Ishikawa (cell line): ENCODE results near the gene TBX2.

Experiments used
- CEBPB ChIP-seq: IDR thresholded peaks from 2 replicates; pipeline ENCODE4 v1.6.1; 2012
- CREB1 ChIP-seq: IDR thresholded peaks from 2 replicates; pipeline ENCODE4 v1.6.1; 2012; ENCODE audit warnings: low read depth
- EGR1 ChIP-seq: IDR thresholded peaks from 2 replicates; pipeline ENCODE4 v1.6.1; 2012
- EP300 ChIP-seq: IDR thresholded peaks from 2 replicates; pipeline ENCODE4 v1.6.1; 2012; ENCODE audit warnings: borderline replicate concordance
- FOXM1 ChIP-seq: IDR thresholded peaks from 2 replicates; pipeline ENCODE4 v1.6.1; 2012; ENCODE audit warnings: low read depth, borderline replicate concordance
- NFIC ChIP-seq: IDR thresholded peaks from 2 replicates; pipeline ENCODE4 v1.6.1; 2012
- RAD21 ChIP-seq: IDR thresholded peaks from 2 replicates; pipeline ENCODE4 v1.6.1; 2012; ENCODE audit warnings: low read depth
- TAF1 ChIP-seq: IDR thresholded peaks from 2 replicates; pipeline ENCODE4 v1.6.1; 2012; ENCODE audit warnings: low read depth, mild to moderate bottlenecking
- TCF12 ChIP-seq: IDR thresholded peaks from 2 replicates; pipeline ENCODE4 v1.6.1; 2012; ENCODE audit warnings: low read depth
- TEAD4 ChIP-seq: IDR thresholded peaks from 2 replicates; pipeline ENCODE4 v1.6.1; 2012
- YY1 ChIP-seq: IDR thresholded peaks from 2 replicates; pipeline ENCODE4 v1.6.1; 2012; ENCODE audit warnings: low read depth
- ZBTB7A ChIP-seq: IDR thresholded peaks from 2 replicates; pipeline ENCODE4 v1.6.1; 2012; ENCODE audit warnings: low read depth
- TF ChIP-seq, protein P1 (sequence below): IDR thresholded peaks from 2 replicates; pipeline ENCODE4 v1.6.1; 2012
- TF ChIP-seq, protein P2 (sequence below): IDR thresholded peaks from 2 replicates; pipeline ENCODE4 v1.6.1; 2012
- TF ChIP-seq, protein P3 (sequence below): IDR thresholded peaks from 2 replicates; pipeline ENCODE4 v1.6.1; 2012; ENCODE audit warnings: low read depth, mild to moderate bottlenecking

TBX2 gene

DNA sequence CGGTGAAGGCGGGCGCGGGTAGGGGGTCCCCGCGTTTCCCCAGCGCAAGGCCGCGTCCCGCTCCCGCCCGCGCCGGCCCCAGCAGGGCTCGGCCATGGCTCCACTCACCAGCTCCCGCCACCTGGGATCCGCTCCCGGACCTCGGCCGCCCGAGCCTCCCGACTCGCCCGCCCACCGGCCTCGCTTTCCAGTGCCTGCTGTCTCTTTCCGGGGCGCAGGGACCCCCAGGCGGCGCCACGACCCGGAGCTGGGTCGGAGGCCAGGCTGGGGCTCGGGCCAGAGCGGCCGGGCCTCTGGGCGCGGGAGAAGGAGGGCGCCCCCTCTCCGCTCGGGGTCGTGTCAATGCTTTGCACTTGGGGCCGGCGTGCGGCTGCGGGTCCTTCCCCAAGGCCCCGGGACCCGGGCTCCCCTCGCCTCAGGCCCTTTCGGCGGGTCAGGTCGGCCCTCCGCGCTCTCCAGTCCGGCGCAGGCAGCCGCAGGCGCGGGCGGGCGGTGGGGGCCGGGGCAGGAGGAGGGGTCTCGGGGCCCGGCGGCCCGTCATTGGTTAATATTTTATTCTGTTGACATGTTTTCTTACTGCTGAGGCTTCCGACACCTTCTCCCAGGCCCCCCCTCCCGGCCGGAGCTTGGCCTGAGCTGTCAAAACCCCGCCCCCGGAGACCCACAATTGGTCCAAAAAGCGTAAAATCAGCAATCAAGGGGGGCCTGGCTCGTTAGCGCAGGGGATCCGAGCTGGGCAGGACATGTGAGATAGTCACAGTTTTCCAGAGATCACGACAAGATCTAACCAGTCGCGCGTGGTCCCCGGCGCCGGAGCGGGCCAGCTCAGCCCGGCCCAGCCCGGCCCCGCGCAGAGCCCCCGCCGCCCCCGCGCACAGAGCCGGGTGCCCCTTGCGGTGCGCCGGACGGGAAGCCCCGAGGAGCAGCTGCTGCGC, at the start of gene TBX2:
TBX2 (plus strand) TSS at position 713 of the 935 bp plus-strand sequence. CDS start 334 bp downstream, outside the sequence.
- TF ChIP-seq YY1 (0 out of 2 replicates have a peak, but pooled peaks have one; percentile 40), TCF12 (peak; percentile 9; the same call in 1 of the 2 replicates), CEBPB (no peak), EGR1 (no peak), FOXM1 (no peak), NFIC (no peak), TAF1 (peak; percentile 60), CREB1 (no peak), TEAD4 (no peak), EP300 (no peak), ZBTB7A (peak; percentile 97), RAD21 (no peak)
- TF ChIP-seq, protein P1, sequence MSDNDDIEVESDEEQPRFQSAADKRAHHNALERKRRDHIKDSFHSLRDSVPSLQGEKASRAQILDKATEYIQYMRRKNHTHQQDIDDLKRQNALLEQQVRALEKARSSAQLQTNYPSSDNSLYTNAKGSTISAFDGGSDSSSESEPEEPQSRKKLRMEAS: no peak; the same call in 1 of the 2 replicates
- TF ChIP-seq, protein P2, sequence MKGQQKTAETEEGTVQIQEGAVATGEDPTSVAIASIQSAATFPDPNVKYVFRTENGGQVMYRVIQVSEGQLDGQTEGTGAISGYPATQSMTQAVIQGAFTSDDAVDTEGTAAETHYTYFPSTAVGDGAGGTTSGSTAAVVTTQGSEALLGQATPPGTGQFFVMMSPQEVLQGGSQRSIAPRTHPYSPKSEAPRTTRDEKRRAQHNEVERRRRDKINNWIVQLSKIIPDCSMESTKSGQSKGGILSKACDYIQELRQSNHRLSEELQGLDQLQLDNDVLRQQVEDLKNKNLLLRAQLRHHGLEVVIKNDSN: no peak
- TF ChIP-seq, protein P3, sequence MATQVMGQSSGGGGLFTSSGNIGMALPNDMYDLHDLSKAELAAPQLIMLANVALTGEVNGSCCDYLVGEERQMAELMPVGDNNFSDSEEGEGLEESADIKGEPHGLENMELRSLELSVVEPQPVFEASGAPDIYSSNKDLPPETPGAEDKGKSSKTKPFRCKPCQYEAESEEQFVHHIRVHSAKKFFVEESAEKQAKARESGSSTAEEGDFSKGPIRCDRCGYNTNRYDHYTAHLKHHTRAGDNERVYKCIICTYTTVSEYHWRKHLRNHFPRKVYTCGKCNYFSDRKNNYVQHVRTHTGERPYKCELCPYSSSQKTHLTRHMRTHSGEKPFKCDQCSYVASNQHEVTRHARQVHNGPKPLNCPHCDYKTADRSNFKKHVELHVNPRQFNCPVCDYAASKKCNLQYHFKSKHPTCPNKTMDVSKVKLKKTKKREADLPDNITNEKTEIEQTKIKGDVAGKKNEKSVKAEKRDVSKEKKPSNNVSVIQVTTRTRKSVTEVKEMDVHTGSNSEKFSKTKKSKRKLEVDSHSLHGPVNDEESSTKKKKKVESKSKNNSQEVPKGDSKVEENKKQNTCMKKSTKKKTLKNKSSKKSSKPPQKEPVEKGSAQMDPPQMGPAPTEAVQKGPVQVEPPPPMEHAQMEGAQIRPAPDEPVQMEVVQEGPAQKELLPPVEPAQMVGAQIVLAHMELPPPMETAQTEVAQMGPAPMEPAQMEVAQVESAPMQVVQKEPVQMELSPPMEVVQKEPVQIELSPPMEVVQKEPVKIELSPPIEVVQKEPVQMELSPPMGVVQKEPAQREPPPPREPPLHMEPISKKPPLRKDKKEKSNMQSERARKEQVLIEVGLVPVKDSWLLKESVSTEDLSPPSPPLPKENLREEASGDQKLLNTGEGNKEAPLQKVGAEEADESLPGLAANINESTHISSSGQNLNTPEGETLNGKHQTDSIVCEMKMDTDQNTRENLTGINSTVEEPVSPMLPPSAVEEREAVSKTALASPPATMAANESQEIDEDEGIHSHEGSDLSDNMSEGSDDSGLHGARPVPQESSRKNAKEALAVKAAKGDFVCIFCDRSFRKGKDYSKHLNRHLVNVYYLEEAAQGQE: no peak

DNA sequence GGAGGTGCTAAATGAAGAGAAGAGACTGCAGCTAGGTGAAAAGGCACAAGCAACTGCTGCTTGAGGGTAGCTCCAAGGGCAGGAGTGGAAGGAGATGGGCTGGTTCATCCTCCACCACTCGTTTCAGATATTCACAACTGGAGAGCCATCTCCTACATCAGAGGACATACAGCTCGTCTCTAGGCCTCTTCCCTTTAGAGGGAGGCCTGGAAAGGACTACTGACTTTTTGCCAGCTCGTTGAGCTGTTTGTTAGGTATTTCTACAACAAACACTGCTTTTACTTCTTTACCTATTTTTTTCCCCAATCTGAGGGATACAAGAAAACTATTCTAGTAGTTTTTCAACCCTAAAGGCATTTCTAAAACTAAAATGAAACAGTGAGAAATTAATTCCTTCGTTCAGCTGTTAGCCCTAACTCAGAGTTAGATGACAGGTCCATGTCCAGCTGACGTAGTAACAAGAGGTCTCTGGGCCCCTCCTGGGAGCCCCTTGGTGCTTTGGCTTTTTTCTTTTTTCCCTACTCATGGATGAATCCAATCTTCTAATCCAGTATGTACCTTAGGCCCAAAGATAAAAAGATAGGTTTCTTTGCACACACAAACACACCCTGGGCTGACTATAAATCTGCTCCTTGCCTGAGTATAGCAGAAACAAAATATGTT, 47.8 kb upstream of the TBX2 start:
- TF ChIP-seq, protein P1: no peak
- TF ChIP-seq, protein P2: no peak
- TF ChIP-seq NFIC: no peak
- no peak for TF ChIP-seq TEAD4
- TF ChIP-seq EP300: no peak
- no peak for TF ChIP-seq CEBPB
- no peak for TF ChIP-seq TAF1
- no peak for TF ChIP-seq RAD21
- TF ChIP-seq ZBTB7A: no peak
- TF ChIP-seq, protein P3: no peak

DNA sequence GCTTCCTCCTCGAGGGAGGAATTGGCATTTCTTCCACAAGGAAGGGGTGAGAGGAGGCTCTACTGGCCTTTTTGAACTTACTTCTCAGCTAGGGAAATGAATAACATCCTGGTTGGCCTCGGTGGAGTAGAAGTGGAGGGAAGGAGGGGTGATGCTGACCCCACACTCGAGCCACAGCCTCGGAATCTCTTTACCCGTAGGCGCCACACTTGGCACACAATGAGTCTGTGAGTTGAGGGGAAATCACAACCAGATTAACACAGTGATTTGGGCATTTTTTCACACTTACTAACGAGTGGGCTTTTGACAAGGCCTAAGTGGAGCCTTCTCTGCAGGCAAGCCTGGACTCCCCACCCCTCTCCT, 47.3 kb upstream of the TBX2 start:
- TF ChIP-seq FOXM1 (no peak), CREB1 (no peak), TAF1 (no peak), TEAD4 (no peak)
- TF ChIP-seq, protein P2: no peak

DNA sequence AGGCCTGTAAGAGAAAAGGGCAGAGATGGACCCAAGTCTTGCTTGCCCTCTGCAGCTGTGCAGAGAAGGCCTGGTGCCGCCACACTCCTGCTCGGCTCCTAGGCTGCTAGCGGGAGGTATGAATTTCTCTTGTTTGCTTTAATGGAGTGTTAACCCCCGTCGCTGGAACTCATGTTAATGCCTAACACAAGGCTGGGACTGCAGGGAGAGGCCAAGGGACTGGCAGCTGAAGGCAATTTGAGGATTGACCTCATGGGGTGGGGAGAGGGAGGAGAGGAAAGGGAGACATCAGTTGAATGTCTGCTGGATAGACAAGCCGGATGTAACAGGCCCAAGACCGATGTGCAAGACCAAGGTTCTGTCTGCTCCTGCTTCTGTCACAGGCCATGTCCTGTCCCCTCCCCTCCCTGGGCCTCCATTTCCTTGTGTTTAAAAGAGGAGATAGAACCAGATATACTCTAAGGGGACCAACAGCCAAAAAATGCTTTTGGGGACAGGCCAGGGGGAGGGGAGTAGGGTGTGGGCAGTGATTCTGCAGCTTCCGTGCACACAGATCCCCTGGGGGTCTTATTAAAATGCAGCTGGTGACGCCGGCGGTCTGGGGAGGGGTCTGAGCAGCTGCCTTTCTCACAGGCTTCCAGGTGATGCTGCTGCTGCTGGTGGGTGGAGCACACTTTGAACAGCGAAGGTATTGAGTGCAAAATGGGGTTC, 46.7 kb upstream of the TBX2 start:
- TF ChIP-seq, protein P1: no peak
- TF ChIP-seq NFIC (no peak), TEAD4 (no peak), TCF12 (no peak), RAD21 (no peak), FOXM1 (no peak), CEBPB (no peak), TAF1 (no peak)
- TF ChIP-seq, protein P2: no peak
